ENCODE measurements around the gene SETD1B.

SETD1B gene

DNA sequence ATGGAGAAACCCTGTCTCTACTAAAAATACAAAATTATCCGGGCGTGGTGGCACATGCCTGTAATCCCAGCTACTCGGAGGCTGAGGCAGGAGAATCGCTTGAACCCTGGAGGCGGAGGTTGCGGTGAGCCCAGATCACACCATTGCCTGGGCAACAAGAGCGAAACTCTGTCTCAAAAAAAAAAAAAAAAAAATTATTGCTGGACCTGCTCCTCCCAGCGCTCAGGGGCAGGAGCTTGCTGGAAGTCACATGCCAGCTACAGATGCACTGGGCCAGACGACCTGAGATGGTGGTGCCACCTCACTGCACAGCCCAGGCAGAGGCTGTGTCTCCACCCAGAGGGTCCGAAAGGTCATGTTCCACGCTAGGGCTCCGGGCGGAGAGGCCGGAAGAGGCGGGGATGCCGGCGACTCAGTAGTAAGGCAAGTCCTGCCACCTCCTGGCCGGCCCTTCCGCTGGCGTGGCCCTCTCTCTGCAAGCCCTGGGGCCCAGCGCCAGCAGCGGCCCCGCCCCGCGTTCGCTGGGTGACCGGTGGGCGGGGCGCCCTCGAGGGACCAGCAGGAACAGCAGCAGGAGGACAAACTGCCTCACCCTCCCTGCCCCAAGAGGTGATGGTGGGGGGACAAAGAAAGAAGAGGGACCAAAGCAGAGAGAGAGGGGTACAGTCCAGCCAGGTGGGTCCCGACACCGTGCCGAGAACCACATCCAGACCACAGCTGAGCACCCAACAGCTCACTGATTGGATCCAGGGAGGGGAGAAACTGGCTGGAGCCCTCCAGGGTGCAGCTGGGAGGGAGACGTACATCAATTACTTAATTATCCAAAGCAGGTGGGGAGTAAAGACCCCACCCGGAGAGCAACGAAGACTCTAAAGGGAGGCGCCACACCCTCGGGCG, 6.7 kb upstream of the SETD1B start:
- no peak for DNase-seq

DNA sequence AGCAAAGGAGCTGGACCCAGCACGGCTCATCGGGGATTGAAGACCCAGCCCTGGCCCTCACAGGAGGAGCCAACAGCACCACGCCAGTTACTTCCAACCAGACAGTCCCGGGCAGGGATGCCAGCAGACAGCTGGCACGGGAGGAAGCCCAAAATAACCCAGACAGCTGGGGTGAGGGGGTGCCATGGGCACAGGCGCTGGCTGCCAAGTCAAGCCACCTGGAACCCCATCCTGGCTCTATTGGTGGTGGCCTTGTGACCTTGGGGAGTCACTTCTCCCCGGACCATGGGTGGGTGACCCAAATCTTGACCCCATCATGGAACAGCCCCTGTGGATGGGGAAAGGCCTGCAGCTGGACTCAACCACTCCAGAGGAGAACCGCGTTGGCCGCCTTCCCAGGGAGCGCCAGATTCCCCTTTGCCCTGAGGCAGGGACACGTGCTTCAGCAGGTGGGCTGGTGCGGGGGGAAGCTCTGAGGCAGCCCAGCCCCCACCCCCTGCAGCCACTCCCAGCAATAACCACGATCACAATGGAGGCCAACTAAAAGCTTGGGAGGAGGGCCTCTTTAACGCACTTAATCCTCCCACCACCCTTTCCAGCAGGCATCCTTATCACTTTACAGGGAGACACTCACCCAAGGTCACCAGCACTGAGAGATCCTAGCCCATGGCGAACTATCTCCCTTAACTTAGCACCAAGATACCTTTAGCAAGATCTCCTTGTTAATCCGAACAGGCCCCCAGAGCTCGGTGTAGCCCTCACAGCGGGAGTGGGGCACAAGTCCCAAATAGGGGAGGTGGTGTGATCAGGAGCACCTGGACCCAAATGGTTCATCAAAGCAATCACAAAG, 5.6 kb upstream of the SETD1B start:
- no peak for DNase-seq

- no peak for DNase-seq
Measured at GRCh38 chr12:121798787-121799155, 5.0 kb upstream of the SETD1B start.

DNA sequence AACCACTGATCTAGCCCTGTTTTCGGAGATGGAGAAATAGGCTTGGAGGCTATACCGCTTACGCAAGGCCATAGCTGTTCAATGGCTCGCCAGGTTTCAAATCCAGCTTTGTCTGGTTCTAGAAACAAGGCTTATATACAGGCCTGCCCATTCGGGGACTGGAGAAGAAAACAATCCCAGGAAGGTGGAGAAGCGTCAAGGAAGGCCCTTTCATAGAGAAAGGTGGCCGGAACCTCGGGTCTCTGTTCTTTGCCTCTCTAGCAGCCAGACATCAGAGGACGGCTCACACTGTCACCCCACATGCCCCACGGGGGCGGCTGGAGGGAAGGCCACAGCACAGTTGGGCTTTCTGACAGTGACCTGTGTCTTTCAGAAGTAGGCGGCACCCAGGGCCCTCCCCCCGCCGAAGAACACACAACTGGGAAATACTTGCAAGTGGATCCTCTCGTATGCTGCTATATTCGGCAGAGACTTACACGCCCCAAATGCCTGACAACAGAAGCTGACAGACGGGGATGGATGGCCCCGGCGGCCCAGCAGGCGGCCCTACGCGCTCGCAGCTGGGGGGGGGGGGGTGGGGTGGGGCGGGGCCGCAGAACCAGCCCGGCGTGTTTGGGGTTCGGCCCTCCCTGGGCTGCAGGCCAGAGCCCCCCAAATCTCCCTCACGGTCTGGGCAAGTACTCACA, 4.5 kb upstream of the SETD1B start:
- DNase-seq, result peak; percentile 36

DNA sequence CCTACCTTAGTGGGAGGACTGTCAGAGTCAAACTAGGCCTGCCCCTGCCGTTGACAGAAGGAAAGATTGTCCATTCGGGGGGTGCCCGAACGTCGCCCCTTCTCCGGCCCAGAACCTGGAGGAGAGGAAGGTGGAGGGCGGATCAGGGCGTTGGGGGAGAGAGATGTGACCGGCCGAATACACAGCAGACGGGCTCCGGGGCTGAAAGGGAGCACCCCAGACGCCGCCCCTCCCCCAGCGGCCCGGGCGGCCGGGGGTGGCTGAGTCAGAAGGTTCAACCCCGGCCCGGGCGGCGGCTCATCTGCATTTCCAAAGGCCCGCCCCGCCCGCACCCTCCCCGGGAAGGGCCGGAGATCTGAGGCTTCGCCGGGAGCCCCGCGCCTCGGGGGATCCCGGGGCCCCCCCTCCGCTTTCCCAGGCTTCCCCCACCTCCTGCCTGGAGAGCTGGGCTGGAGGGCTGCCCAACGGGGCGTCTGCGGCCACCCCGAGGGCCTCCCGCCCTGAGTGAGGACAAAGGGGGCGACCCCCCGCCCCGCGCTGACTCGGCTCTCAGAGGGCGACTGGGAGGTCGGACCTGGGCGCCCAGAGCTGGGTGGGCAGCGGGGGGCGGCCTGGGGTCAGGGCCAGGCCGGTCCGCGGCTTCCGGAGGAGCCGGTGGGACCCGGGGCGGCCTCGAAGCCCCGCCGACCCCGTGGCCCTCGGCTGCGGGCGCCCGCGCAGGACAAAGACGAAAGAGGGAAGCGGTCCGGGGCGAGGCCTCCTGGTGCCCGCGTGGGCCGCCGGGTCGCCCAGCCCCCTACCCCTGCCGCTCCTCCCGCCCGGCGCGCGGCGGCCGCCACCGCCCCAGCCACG, 3.7 kb upstream of the SETD1B start:
- DNase-seq, result peak; percentile 67

DNA sequence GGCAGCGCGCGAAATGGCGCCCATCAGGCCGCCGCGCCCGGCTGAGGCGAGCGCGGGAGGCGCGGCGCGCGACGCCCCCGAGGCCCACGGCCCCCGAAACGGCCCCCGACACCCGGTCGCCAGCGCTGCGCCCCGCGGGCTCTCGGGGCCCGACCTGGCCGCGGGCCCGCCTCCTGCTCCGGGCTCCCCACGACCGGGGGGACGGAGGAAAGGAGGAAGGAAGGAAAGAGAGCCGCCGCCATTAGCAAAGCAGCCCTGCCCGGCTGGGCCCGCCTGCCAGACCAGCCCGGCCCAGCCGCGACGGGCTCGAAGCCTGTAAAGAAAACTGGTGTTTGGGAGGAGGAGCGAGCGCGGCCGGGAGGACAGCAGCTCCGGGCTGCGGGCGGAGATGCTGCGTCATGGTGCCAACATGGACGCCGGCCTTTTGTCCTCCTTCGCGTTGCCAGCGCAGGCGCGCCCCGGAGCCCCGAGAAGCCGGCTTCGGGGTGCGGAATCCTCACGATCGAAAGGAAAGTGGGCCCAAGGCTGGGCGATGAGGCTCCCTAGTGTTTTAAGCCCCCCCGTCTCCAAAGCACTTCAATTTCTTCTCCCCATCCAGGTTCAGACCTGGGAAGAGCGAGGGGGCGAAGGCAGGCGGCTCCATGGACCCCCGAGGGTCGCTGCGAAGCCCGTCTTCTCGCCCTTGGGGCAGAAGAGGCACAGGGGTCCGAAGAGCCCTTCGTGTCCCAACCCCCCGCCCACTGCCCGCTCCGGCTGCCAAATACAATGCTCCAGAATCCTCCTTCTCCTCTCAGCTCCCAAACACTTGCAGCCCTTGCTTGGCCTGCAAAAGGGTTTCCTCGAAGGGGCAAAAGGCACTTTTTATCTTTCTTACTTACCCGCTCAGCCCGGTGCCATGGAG, 2.9 kb upstream of the SETD1B start:
- peak; percentile 64 for DNase-seq

GRCh38 chr12:121801595-121802484, 2.0 kb upstream of the SETD1B start:
- no peak for DNase-seq

GRCh38 chr12:121802485-121802842, 1.3 kb upstream of the SETD1B start:
- DNase-seq, result no peak

DNA sequence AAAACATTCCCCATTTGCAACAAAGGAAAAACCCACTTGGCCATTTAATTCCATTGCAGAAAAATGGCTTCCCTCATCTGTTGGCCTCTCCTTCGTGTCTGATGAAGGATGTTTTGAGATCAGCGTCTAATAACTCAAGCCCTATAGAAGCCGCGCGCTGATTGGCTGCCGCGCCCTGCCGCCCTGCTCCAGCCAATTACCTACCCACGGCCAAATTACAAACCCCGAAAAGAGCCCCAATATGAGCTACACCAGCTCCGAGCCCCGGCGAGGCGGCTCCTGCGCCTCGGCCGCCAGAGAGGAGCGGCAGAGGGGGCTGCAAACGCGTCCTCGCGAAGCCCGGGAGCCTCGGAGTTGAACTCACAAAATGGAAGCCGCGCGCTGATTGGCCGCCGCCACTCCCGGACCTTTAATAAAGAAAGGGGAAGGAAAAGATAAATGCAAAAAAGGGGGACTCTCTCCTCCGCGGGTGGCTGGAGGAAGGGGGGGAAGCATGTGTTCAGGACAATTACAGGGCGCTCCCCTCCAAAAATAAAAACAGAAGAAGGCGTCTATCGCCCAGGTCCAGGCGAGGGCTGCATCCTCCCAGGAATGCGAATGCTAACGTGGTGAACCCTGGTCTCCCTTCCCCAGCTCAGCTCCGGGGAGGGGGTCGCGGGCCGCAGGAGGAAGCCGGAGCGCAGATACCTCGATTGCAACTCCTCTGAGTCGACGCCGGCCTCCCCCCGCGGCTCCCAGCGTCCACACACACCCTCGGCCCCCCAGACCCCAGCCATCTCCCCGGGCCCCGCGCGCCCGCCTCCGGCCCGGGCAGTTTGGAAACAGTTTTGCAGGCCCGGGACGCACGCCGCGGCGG, 738 bp upstream of the SETD1B start:
- peak; percentile 75 for DNase-seq

- peak; percentile 67 for DNase-seq
Measured at GRCh38 chr12:121804417-121805111, 755 bp downstream of the SETD1B start.

DNA sequence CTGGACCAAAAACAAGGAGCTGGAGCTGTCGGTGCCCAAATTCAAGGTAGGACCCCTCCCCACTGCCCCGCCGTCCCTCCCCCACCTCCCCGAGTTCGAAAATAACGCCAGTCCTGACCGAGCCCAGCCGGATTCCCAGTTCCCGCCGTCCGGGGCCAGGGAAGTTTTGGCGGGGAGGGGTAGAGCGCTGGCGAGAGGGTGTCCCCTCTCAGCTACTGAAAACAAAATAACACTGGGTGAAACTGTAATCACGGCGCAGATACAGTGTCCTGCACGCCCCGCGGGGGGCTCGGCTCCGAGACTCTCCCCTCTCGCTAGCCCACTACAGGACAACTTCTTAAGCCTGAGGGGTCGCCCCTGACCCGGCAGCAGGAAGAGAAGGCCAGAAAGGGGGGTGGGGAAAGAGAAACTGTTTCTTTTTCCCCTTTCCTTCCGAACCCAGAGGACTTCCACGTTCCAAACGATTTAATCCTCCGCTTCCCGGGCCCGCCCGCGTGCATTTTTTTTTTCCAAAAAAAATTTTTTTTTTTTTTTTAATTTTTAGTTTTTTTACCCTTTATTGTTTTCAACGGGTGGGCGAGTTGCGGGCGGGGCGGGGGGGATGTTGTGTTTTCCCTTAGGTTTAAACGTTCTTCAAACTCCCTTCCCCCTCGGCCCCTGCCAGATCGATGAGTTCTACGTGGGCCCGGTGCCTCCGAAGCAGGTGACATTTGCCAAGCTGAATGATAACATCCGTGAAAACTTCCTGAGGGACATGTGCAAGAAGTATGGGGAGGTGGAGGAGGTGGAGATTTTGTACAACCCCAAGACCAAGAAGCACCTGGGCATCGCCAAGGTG, 1.6 kb downstream of the SETD1B start:
- DNase-seq, result no peak

DNA sequence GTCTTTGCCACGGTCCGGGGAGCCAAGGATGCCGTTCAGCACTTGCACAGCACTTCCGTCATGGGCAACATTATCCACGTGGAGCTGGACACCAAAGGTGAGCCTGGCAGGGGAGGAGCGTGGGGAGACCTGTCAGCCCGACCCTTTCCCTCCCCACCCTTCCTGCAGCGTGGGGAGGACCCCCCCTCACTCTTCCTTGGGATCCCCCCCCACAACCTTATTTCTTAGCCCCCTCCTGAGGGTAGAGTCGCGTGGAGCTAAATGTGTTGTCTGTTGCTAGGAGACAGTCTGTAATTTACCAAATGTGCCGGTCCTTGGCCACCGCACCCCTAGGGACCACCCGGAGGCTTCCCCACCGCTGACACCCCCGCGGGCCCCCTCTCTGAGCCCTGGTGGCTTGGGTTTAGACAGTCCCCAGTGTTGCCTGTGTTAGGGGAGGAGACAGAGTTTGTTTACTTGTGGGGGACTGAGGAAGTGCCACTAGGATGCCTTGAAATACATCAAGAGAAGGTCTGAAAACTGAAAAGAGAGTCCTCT, 2.3 kb downstream of the SETD1B start:
- DNase-seq, result peak; percentile 35

DNA sequence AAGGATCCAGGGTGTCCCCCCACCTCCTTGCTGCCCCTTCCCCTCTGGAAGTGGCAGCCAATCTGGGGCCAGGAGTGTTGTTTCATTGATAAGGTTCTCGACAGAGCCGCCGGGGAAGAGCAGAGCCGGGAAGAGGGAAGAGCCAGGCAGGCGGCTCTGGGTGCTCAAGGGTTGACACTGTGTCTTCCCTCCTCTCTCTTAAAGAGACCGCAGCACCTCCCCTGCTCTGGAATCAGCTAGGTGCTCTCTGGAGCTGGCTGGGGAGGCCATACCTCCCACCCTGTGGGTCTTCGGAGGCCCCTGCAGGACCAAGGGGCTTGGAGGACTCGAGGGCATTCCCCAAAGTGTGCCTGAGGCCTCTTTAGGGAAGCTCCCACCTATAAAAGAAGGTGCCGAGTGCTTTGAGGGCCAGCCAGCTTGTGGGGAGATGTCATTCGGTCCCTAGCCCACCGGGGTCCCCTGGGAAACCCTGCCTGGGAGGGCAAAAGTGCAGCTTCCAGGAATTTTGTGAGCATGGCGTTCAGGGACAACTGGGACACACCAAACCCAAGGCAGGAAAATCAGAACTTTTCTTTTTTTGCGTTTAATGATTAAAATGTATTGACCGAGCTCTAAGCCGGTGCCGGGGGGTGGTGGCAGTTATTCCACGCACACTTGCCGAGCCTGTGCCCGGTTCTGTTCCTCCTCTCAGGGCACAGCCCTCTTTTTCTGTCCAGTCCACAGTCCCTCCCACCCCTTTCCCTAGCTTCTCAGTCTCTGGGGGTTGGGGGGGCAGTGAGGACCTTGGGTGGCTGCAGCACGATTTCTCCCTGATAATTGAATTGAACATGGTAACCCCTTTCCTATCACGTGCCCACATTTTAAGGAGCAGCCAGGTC, 3.0 kb downstream of the SETD1B start:
- DNase-seq, result no peak

- no peak for DNase-seq
Measured at GRCh38 chr12:121807642-121808347, 4.0 kb downstream of the SETD1B start.

- no peak for DNase-seq
Measured at GRCh38 chr12:121808623-121809022, 4.8 kb downstream of the SETD1B start.

GRCh38 chr12:121809712-121810116, 5.9 kb downstream of the SETD1B start:
- DNase-seq, result no peak

Measured in activated gamma-delta T cell (primary cell).